GM23338 (cell line): ENCODE results near the gene TMPRSS2. TPM values are rescaled to one million over a fixed set of nuclear protein-coding genes. Genes with fewer than 3 reads are reported as not detected.

Source experiments
- ATAC-seq: fragments of 200-7000 bp; cut with Tn5 transposase; 3 replicates; pipeline ENCODE4 v1.9.1; 2020
- DNase-seq: peaks from one replicate; pipeline ENCODE4 v3.0.0-alpha.2; 2015; ENCODE audit warnings: low spot score
- H2AFZ ChIP-seq: fragments of 200-600 bp; sonication (generic); 2 replicates; pipeline ENCODE4 v1.8.0; 2016; ENCODE audit warnings: antibody characterized with exemption, mild to moderate bottlenecking, moderate library complexity
- H3F3A ChIP-seq: fragments of 200-600 bp; sonication (generic); replicated peaks from 2 replicates; pipeline ENCODE4 v1.8.0; 2017; ENCODE audit warnings: antibody characterized with exemption, mixed run types, low read depth
- H3K27ac ChIP-seq: fragments of 200-600 bp; sonication (generic); 2 replicates; pipeline ENCODE4 v1.6.1; 2016; ENCODE audit warnings: low read depth
- H3K27me3 ChIP-seq: fragments of 200-600 bp; sonication (generic); 2 replicates; pipeline ENCODE4 v1.8.0; 2016; ENCODE audit warnings: mild to moderate bottlenecking, mixed run types, moderate library complexity; ENCODE audit not compliant: insufficient read depth
- H3K36me3 ChIP-seq: fragments of 200-600 bp; sonication (generic); 2 replicates; pipeline ENCODE4 v1.8.0; 2016; ENCODE audit warnings: mild to moderate bottlenecking; ENCODE audit not compliant: insufficient read depth
- H3K4me1 ChIP-seq: fragments of 200-600 bp; sonication (generic); 2 replicates; pipeline ENCODE4 v1.8.0; 2016; ENCODE audit warnings: mild to moderate bottlenecking, moderate library complexity; ENCODE audit not compliant: insufficient read depth
- H3K4me2 ChIP-seq: fragments of 200-600 bp; sonication (generic); 2 replicates; pipeline ENCODE4 v1.7.1; 2017; ENCODE audit warnings: mixed run types
- H3K4me3 ChIP-seq: fragments of 200-600 bp; sonication (generic); 2 replicates; pipeline ENCODE4 v1.6.1; 2016; ENCODE audit warnings: mixed run types
- H3K79me2 ChIP-seq: fragments of 200-600 bp; sonication (generic); replicated peaks from 2 replicates; pipeline ENCODE4 v1.8.0; 2017; ENCODE audit warnings: mild to moderate bottlenecking; ENCODE audit not compliant: insufficient read depth
- H3K9me2 ChIP-seq: fragments of 200-600 bp; sonication (generic); 2 replicates; pipeline ENCODE4 v1.8.0; 2017; ENCODE audit not compliant: insufficient read depth
- H4K20me1 ChIP-seq: fragments of 200-600 bp; sonication (generic); replicated peaks from 2 replicates; pipeline ENCODE4 v1.8.0; 2017; ENCODE audit warnings: mild to moderate bottlenecking; ENCODE audit not compliant: insufficient read depth
- H3K27ac Mint-ChIP-seq: 2 replicates; pipeline ENCODE4 v1.8.0; 2020; ENCODE audit warnings: inconsistent platforms, mild to moderate bottlenecking, moderate library complexity, mixed read lengths
- H3K27me3 Mint-ChIP-seq: 3 replicates; pipeline ENCODE4 v1.8.0; 2022; ENCODE audit warnings: low read depth, mild to moderate bottlenecking, moderate library complexity, mixed read lengths, inconsistent platforms; ENCODE audit not compliant: insufficient read depth, poor library complexity
- H3K36me3 Mint-ChIP-seq: 3 replicates; pipeline ENCODE4 v1.8.0; 2021; ENCODE audit warnings: low read depth, mild to moderate bottlenecking, inconsistent platforms, moderate library complexity, mixed read lengths
- H3K4me1 Mint-ChIP-seq: 3 replicates; pipeline ENCODE4 v1.8.0; 2020; ENCODE audit warnings: mild to moderate bottlenecking, inconsistent platforms, mixed read lengths
- H3K4me3 Mint-ChIP-seq: 3 replicates; pipeline ENCODE4 v1.8.0; 2021; ENCODE audit warnings: moderate library complexity, mild to moderate bottlenecking, inconsistent platforms, mixed read lengths
- H3K9me3 Mint-ChIP-seq: 3 replicates; pipeline ENCODE4 v1.8.0; 2020; ENCODE audit warnings: moderate library complexity, mild to moderate bottlenecking, inconsistent platforms, mixed read lengths
- EZH2 ChIP-seq: fragments of 200-600 bp; sonication (generic); IDR thresholded peaks from one replicate; pipeline ENCODE4 v1.8.0; 2017; ENCODE audit warnings: antibody characterized with exemption, mild to moderate bottlenecking, low read depth; ENCODE audit not compliant: unreplicated experiment
- JUNB ChIP-seq: IDR thresholded peaks from one replicate; pipeline ENCODE4 v1.6.1; 2016; ENCODE audit warnings: antibody characterized with exemption; ENCODE audit not compliant: unreplicated experiment
- ZNF331 ChIP-seq: fragments of 250-450 bp; sonication (Bioruptor Pico); IDR thresholded peaks from 2 replicates; pipeline ENCODE4 v1.5.0; 2020; ENCODE audit warnings: low read depth, mild to moderate bottlenecking, moderate library complexity
- ZNF462 ChIP-seq: fragments of 250-450 bp; sonication (Bioruptor Pico); IDR thresholded peaks from 2 replicates; pipeline ENCODE4 v1.5.0; 2020; ENCODE audit warnings: mild to moderate bottlenecking, moderate library complexity
- polyA plus RNA-seq: library from polyadenylated mRNA; unstranded; fragments of >200 nt; fragmentation: Nextera tagmentation; extraction: Ambion mirVana; gene quantifications from 2 replicates; pipeline ENCODE4 v1.2.1, GENCODE V29; 2016
- total RNA-seq: library from RNA; depleted of rRNA; stranded (reverse); fragments of >200 nt; shearing (Covaris generic); gene quantifications from 2 replicates; pipeline ENCODE4 v1.2.3, GENCODE V29; 2014

TMPRSS2 gene
- total and polyA plus RNA-seq, 2 experiments from 2014 or later: 2.3 to 4.9 TPM

- no peak for TF ChIP-seq ZNF462 (CRISPR knock-in tag)
- TF ChIP-seq ZNF331 (CRISPR knock-in tag): no peak
These were observed 80.4 kb downstream of the TMPRSS2 start (continued) for GRCh38 chr21:41427556-41427955.

GRCh38 chr21:41426676-41427404 lies 81.1 kb downstream of the TMPRSS2 start:
- TF ChIP-seq EZH2: peak; percentile 27
- TF ChIP-seq JUNB: no peak
- Mint-ChIP-seq H3K9me3 (no peaks in the 10 kb centered on the region; the same call in 2 of the 3 replicates), H3K27me3 (peaks cover 36% of the 10 kb centered on the region), H3K36me3 (no peaks in the 10 kb centered on the region), H3K4me3 (peak overlapping the region; percentile 80), H3K4me1 (peaks cover 6% of the 10 kb centered on the region; the same call in 2 of the 3 replicates), H3K27ac (no peak overlapping the region)
- Histone ChIP-seq H3K4me1 (peaks cover 6% of the 10 kb centered on the region), H3F3A (no peaks in the 10 kb centered on the region), H3K36me3 (no peaks in the 10 kb centered on the region), H3K9me2 (peaks cover 9% of the 10 kb centered on the region; the same call in 1 of the 2 replicates), H3K79me2 (no peaks in the 10 kb centered on the region), H3K4me3 (peak overlapping the region; percentile 73), H2AFZ (peak overlapping the region; percentile 98), H3K27me3 (peaks cover 42% of the 10 kb centered on the region), H3K27ac (no peak overlapping the region), H4K20me1 (no peaks in the 10 kb centered on the region), H3K4me2 (peak overlapping the region; percentile 91)
- ATAC-seq (peak; percentile 39), DNase-seq (peak; percentile 51)
